SK-N-SH (cell line): ENCODE results near the gene FRK. TPM values are rescaled to one million over a fixed set of nuclear protein-coding genes. Genes with fewer than 3 reads are reported as not detected.

Experiments
- CTCF ChIA-PET: fragments of 300-600, 350-600 bp; formaldehyde crosslinking; extraction: SDS; loops from one replicate; lab custom pipeline; 2021; lab: Yijun Ruan, JAX
- POLR2A ChIA-PET: fragments of 350-600 bp; sonication (Branson Sonifier 250); formaldehyde crosslinking; extraction: SDS; loops from one replicate; lab custom pipeline; 2020; ENCODE audit warnings: antibody characterized with exemption, inconsistent platforms; lab: Yijun Ruan, JAX
- DNase-seq: peaks from one replicate; pipeline ENCODE4 v3.0.0; 2012
- H2AFZ ChIP-seq: fragments of 200-600 bp; sonication (generic); 2 replicates; pipeline ENCODE4 v1.8.1; 2016; ENCODE audit warnings: antibody characterized with exemption, mild to moderate bottlenecking, low read depth
- H3F3A ChIP-seq: fragments of 200-600 bp; sonication (generic); replicated peaks from 2 replicates; pipeline ENCODE3; 2016; ENCODE audit warnings: antibody characterized with exemption, mild to moderate bottlenecking; ENCODE audit not compliant: insufficient read depth
- H3K27ac ChIP-seq, 2 experiments: fragments of 200-500 bp in 1 of 2; fragments of 200-600 bp in 1 of 2; sonication (Bioruptor generic) in 1 of 2; sonication (generic), shearing (Covaris generic) in 1 of 2; 2 replicates each; pipeline versions ENCODE4 v1.5.1 to v1.6.1; 2014 to 2016; ENCODE audit warnings: low read depth in 2 of 2, inconsistent platforms in 1 of 2, low read length in 1 of 2, mild to moderate bottlenecking in 1 of 2, mixed read lengths in 1 of 2
- H3K27me3 ChIP-seq: fragments of 200-600 bp; sonication (generic), shearing (Covaris generic); 2 replicates; pipeline ENCODE4 v1.6.1; 2016; ENCODE audit warnings: mixed run types; ENCODE audit not compliant: insufficient read depth
- H3K36me3 ChIP-seq, 2 experiments: fragments of 200-500 bp in 1 of 2; fragments of 200-600 bp in 1 of 2; sonication (Bioruptor generic) in 1 of 2; sonication (generic) in 1 of 2; replicated peaks in 1 of 2; 2 replicates each; pipeline versions ENCODE3 to v1.5.1; 2014 to 2016; ENCODE audit warnings: low read length in 1 of 2, mild to moderate bottlenecking in 1 of 2; ENCODE audit not compliant: insufficient read depth in 2 of 2, control insufficient read depth in 1 of 2
- H3K4me1 ChIP-seq, 2 experiments: fragments of 200-500 bp in 1 of 2; fragments of 200-600 bp in 1 of 2; sonication (Bioruptor generic) in 1 of 2; sonication (generic), shearing (Covaris generic) in 1 of 2; 2 replicates each; pipeline versions ENCODE4 v1.5.1 to v1.6.1; 2014 to 2016; ENCODE audit warnings: low read depth in 1 of 2, low read length in 1 of 2, mixed run types in 1 of 2; ENCODE audit not compliant: insufficient read depth in 2 of 2, control insufficient read depth in 1 of 2
- H3K4me2 ChIP-seq: fragments of 200-600 bp; sonication (generic), shearing (Covaris generic); 2 replicates; pipeline ENCODE4 v1.6.1; 2017; ENCODE audit warnings: mixed run types
- H3K4me3 ChIP-seq, 2 experiments: fragments of 200-500 bp in 1 of 2; fragments of 200-600 bp in 1 of 2; sonication (Bioruptor generic) in 1 of 2; sonication (generic), shearing (Covaris generic) in 1 of 2; 2 replicates each; pipeline versions ENCODE4 v1.5.1 to v1.8.1; 2014 to 2016; ENCODE audit warnings: low read depth in 2 of 2, inconsistent platforms in 1 of 2, low read length in 1 of 2, mild to moderate bottlenecking in 1 of 2, mixed read lengths in 1 of 2, moderate library complexity in 1 of 2
- H3K79me2 ChIP-seq: fragments of 200-600 bp; sonication (generic); 2 replicates; pipeline ENCODE4 v1.8.1; 2017; ENCODE audit warnings: mild to moderate bottlenecking; ENCODE audit not compliant: insufficient read depth
- H3K9ac ChIP-seq: fragments of 200-600 bp; sonication (generic); 2 replicates; pipeline ENCODE4 v1.6.1; 2017; ENCODE audit warnings: mixed run types
- H3K9me2 ChIP-seq: fragments of 200-600 bp; sonication (generic); 2 replicates; pipeline ENCODE4 v1.6.1; 2017; ENCODE audit warnings: mixed run types
- H3K9me3 ChIP-seq: fragments of 200-600 bp; sonication (generic); 2 replicates; pipeline ENCODE4 v1.6.1; 2017; ENCODE audit warnings: mixed run types, mild to moderate bottlenecking, moderate library complexity
- H4K20me1 ChIP-seq: fragments of 200-600 bp; sonication (generic); 2 replicates; pipeline ENCODE4 v1.6.1; 2017; ENCODE audit warnings: mild to moderate bottlenecking, mixed run types; ENCODE audit not compliant: insufficient read depth
- CHD2 ChIP-seq: fragments of 150-350 bp; IDR thresholded peaks from 2 replicates; pipeline ENCODE4 v1.6.1; 2018; ENCODE audit warnings: low read length; ENCODE audit not compliant: partially characterized antibody
- ELF1 ChIP-seq: IDR thresholded peaks from 2 replicates; pipeline ENCODE4 v1.4.0; 2012
- EP300 ChIP-seq, 2 experiments: IDR thresholded peaks; 2 replicates each; pipeline versions ENCODE4 v1.4.0 to v1.6.1; 2012; ENCODE audit warnings: borderline replicate concordance in 1 of 2, low read depth in 1 of 2, low read length in 1 of 2
- EZH2phosphoT487 ChIP-seq: fragments of 200-600 bp; sonication (generic); IDR thresholded peaks from 2 replicates; pipeline ENCODE4 v1.6.1; 2017; ENCODE audit warnings: low read depth, mixed run types, mild to moderate bottlenecking, antibody characterized with exemption, moderate library complexity, borderline replicate concordance
- FOSL2 ChIP-seq: IDR thresholded peaks from 2 replicates; pipeline ENCODE4 v1.4.0; 2012; ENCODE audit warnings: low read depth, mild to moderate bottlenecking, moderate library complexity, borderline replicate concordance
- FOXJ3 ChIP-seq: sonication (generic); formaldehyde crosslinking; IDR thresholded peaks from 2 replicates; pipeline ENCODE4 v1.5.1; 2020; ENCODE audit warnings: mild to moderate bottlenecking, missing genetic modification reagents
- FOXM1 ChIP-seq: IDR thresholded peaks from 2 replicates; pipeline ENCODE4 v1.4.0; 2012; ENCODE audit warnings: low read depth, mild to moderate bottlenecking
- GABPA ChIP-seq: IDR thresholded peaks from 2 replicates; pipeline ENCODE4 v1.4.0; 2012; ENCODE audit warnings: low read depth, mild to moderate bottlenecking
- MAX ChIP-seq: IDR thresholded peaks from 2 replicates; pipeline ENCODE4 v1.4.0; 2012; ENCODE audit warnings: low read depth
- MXI1 ChIP-seq: IDR thresholded peaks from 2 replicates; pipeline ENCODE4 v1.6.1; 2012; ENCODE audit warnings: mild to moderate bottlenecking, low read depth, low read length, improper control_type of control experiment
- RAD21 ChIP-seq: IDR thresholded peaks from 2 replicates; pipeline ENCODE4 v1.6.1; 2012; ENCODE audit warnings: mild to moderate bottlenecking, low read length
- RXRA ChIP-seq: IDR thresholded peaks from 2 replicates; pipeline ENCODE4 v1.4.0; 2012; ENCODE audit warnings: low read depth, mild to moderate bottlenecking, borderline replicate concordance
- SIN3A ChIP-seq: IDR thresholded peaks from 2 replicates; pipeline ENCODE4 v1.6.1; 2012; ENCODE audit warnings: low read depth, mild to moderate bottlenecking, low read length, moderate library complexity, borderline replicate concordance
- SMC3 ChIP-seq: IDR thresholded peaks from 2 replicates; pipeline ENCODE4 v1.6.1; 2012; ENCODE audit warnings: low read depth, low read length, improper control_type of control experiment
- TCF12 ChIP-seq: IDR thresholded peaks from 2 replicates; pipeline ENCODE4 v1.4.0; 2012
- TEAD4 ChIP-seq: IDR thresholded peaks from 2 replicates; pipeline ENCODE4 v1.4.0; 2012; ENCODE audit warnings: mild to moderate bottlenecking, borderline replicate concordance; ENCODE audit not compliant: insufficient read depth
- WGBS: methylation state at CpG from one replicate; pipeline ENCODE4 v1.1.6; 2017; ENCODE audit warnings: low lambda C conversion rate; 5-methylcytosine and 5-hydroxymethylcytosine counted together
- polyA plus RNA-seq, 3 experiments: library from polyadenylated mRNA; depleted of rRNA; stranded (reverse); fragments of >200 nt; gene quantifications; 2 replicates each; pipeline ENCODE4 v1.2.3, GENCODE V29; 2012
- TF ChIP-seq, protein P1 (sequence below): fragments of 150-350 bp; IDR thresholded peaks from 2 replicates; pipeline ENCODE4 v1.6.1; 2016; ENCODE audit warnings: mild to moderate bottlenecking, low read depth, low read length
- TF ChIP-seq, protein P2 (sequence below): IDR thresholded peaks from 2 replicates; pipeline ENCODE4 v1.4.0; 2012; ENCODE audit warnings: low read depth, borderline replicate concordance
- TF ChIP-seq, protein P3 (sequence below): IDR thresholded peaks from 2 replicates; pipeline ENCODE4; 2012
- TF ChIP-seq, protein P4 (sequence below): IDR thresholded peaks from 2 replicates; pipeline ENCODE4 v1.6.1; 2012; ENCODE audit warnings: mild to moderate bottlenecking, low read depth, low read length, moderate library complexity

The FRK gene
- polyA plus RNA-seq, 1 of the 3 experiments (the other 2 are of a cell fraction), result under 0.01 TPM

DNA sequence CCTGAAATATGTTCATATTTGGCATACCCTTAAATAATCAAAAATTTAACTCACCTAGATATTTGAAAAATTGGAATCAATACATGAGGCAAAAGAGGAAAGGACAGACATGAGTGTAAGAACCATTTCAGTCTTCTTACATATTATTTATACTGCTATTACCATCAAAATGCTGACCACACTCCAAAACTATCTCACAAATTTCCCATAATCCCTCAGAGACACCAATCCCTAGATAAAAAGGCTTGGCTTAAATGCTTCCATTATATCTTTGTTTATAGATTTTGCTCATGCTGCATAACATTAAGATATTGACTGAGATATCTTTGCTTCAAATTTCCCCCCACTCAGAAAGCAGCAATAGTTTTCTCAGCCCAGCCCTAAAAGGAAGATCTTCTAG is 28.3 kb upstream of the FRK start:
- H3K4me2 ChIP-seq, result no peak overlapping the region
- no peaks in the 10 kb centered on the region for H4K20me1 ChIP-seq
- H2AFZ ChIP-seq, result no peak overlapping the region
- POLR2A ChIA-PET, result no interaction called here
- no peak for DNase-seq
- no peaks in the 10 kb centered on the region for H3K27me3 ChIP-seq
- H3K79me2 ChIP-seq, result no peaks in the 10 kb centered on the region
- H3K9me2 ChIP-seq, result no peaks in the 10 kb centered on the region
- CTCF ChIA-PET, result no interaction called here
- no peak for TF ChIP-seq TCF12
- TF ChIP-seq, protein P1, sequence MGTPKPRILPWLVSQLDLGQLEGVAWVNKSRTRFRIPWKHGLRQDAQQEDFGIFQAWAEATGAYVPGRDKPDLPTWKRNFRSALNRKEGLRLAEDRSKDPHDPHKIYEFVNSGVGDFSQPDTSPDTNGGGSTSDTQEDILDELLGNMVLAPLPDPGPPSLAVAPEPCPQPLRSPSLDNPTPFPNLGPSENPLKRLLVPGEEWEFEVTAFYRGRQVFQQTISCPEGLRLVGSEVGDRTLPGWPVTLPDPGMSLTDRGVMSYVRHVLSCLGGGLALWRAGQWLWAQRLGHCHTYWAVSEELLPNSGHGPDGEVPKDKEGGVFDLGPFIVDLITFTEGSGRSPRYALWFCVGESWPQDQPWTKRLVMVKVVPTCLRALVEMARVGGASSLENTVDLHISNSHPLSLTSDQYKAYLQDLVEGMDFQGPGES, result no peak
- TF ChIP-seq MAX, result no peak
- no peak for TF ChIP-seq SMC3
- TF ChIP-seq, protein P2, sequence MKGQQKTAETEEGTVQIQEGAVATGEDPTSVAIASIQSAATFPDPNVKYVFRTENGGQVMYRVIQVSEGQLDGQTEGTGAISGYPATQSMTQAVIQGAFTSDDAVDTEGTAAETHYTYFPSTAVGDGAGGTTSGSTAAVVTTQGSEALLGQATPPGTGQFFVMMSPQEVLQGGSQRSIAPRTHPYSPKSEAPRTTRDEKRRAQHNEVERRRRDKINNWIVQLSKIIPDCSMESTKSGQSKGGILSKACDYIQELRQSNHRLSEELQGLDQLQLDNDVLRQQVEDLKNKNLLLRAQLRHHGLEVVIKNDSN, result no peak
- no peak for TF ChIP-seq GABPA
- TF ChIP-seq, protein P3, sequence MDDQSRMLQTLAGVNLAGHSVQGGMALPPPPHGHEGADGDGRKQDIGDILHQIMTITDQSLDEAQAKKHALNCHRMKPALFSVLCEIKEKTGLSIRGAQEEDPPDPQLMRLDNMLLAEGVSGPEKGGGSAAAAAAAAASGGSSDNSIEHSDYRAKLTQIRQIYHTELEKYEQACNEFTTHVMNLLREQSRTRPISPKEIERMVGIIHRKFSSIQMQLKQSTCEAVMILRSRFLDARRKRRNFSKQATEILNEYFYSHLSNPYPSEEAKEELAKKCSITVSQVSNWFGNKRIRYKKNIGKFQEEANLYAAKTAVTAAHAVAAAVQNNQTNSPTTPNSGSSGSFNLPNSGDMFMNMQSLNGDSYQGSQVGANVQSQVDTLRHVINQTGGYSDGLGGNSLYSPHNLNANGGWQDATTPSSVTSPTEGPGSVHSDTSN, result no peak
- no peak for TF ChIP-seq RXRA
- TF ChIP-seq EP300 (IDR thresholded peaks at IDR 0.05; ENCODE audit: borderline replicate concordance in 1 of 2, low read depth in 1 of 2, low read length in 1 of 2), result no peak
- no peak for TF ChIP-seq TEAD4
- TF ChIP-seq FOXM1, result no peak
- TF ChIP-seq FOSL2, result no peak
- TF ChIP-seq RAD21, result no peak
- no peak overlapping the region for H3K27ac ChIP-seq
- no peaks in the 10 kb centered on the region for H3K36me3 ChIP-seq
- no peaks in the 10 kb centered on the region for H3F3A ChIP-seq
- H3K9me3 ChIP-seq, result no peaks in the 10 kb centered on the region
- H3K4me3 ChIP-seq, result no peak overlapping the region
- no peak overlapping the region for H3K9ac ChIP-seq
- no peaks in the 10 kb centered on the region; a peak in 1 of 4 replicates for H3K4me1 ChIP-seq

- WGBS, result 45% methylated on average over 4 of the region's 4 CpGs
- Histone ChIP-seq H3K36me3 (no peaks in the 10 kb centered on the region), H3K9me3 (no peaks in the 10 kb centered on the region), H3K4me2 (no peak overlapping the region), H3F3A (no peaks in the 10 kb centered on the region), H3K79me2 (no peaks in the 10 kb centered on the region), H3K27me3 (no peaks in the 10 kb centered on the region), H4K20me1 (no peaks in the 10 kb centered on the region), H3K9me2 (no peaks in the 10 kb centered on the region), H3K4me1 (no peaks in the 10 kb centered on the region; a peak in 1 of 4 replicates), H2AFZ (no peak overlapping the region), H3K4me3 (no peak overlapping the region), H3K27ac (no peak overlapping the region), H3K9ac (no peak overlapping the region)
- ChIA-PET CTCF (interaction anchor here (1.3 to 2.4 kb wide), 4 partner anchors 9 to 78 kb away, joined by 4 to 9 read pairs (median 6); partner anchors contain the start of gene NT5DC1), POLR2A (no interaction called here)
- no peak for DNase-seq
- TF ChIP-seq EZH2phosphoT487 (no peak), TEAD4 (no peak), CHD2 (no peak), RAD21 (no peak), SIN3A (no peak), SMC3 (no peak), FOXM1 (no peak), ELF1 (no peak), MXI1 (no peak), FOXJ3 (CRISPR knock-in tag) (no peak), TCF12 (no peak)
- TF ChIP-seq, protein P2, result no peak
- TF ChIP-seq, protein P4, sequence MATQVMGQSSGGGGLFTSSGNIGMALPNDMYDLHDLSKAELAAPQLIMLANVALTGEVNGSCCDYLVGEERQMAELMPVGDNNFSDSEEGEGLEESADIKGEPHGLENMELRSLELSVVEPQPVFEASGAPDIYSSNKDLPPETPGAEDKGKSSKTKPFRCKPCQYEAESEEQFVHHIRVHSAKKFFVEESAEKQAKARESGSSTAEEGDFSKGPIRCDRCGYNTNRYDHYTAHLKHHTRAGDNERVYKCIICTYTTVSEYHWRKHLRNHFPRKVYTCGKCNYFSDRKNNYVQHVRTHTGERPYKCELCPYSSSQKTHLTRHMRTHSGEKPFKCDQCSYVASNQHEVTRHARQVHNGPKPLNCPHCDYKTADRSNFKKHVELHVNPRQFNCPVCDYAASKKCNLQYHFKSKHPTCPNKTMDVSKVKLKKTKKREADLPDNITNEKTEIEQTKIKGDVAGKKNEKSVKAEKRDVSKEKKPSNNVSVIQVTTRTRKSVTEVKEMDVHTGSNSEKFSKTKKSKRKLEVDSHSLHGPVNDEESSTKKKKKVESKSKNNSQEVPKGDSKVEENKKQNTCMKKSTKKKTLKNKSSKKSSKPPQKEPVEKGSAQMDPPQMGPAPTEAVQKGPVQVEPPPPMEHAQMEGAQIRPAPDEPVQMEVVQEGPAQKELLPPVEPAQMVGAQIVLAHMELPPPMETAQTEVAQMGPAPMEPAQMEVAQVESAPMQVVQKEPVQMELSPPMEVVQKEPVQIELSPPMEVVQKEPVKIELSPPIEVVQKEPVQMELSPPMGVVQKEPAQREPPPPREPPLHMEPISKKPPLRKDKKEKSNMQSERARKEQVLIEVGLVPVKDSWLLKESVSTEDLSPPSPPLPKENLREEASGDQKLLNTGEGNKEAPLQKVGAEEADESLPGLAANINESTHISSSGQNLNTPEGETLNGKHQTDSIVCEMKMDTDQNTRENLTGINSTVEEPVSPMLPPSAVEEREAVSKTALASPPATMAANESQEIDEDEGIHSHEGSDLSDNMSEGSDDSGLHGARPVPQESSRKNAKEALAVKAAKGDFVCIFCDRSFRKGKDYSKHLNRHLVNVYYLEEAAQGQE, result no peak
Observed at GRCh38 chr6:116087437-116088027, 26.8 kb upstream of the FRK start.
